HG03520 (cell line): ENCODE measurements around the gene TMEM225B.
"Not testable (repeated sequence)": the region's sequence is repeated elsewhere in the genome, so short reads cannot be mapped to it uniquely, and the experiment has no call there.

Experiments
- ATAC-seq: cut with Tn5 transposase; IDR thresholded peaks from one replicate; pipeline ENCODE4 v1.9.1; 2021; ENCODE audit warnings: mild to moderate bottlenecking, moderate library complexity; ENCODE audit not compliant: unreplicated experiment

Gene TMEM225B

GRCh38 chr7:99653754-99654153 is 55.7 kb downstream of the TMEM225B start:
- no peak for ATAC-seq

- not testable (repeated sequence) for ATAC-seq
Measured at GRCh38 chr7:99654626-99655025, 56.6 kb downstream of the TMEM225B start.

- not testable (repeated sequence) for ATAC-seq
Measured at GRCh38 chr7:99657879-99658278, 59.8 kb downstream of the TMEM225B start.
